Measurements from ENCODE around the gene HEATR5B. TPM values are rescaled to one million over a fixed set of nuclear protein-coding genes. Genes with fewer than 3 reads are reported as not detected.

The HEATR5B gene
- total and polyA plus RNA-seq, 2 of the 8 experiments (the other 6 are each of a cell fraction or from before 2014, with no cell fraction given), result 7.0 to 12.6 TPM

- TF ChIP-seq GABPA (IDR thresholded peaks at IDR 0.05; ENCODE audit: borderline replicate concordance, insufficient read depth, low read length), result no peak
- no peak for TF ChIP-seq TAF1 (IDR thresholded peaks at IDR 0.05; ENCODE audit: low read depth, low read length)
- no peak for TF ChIP-seq PHF8 (conservative IDR thresholded peaks at IDR 0.05; ENCODE audit: low read depth, low read length)
These were observed 35.0 kb upstream of the HEATR5B start (continued) for GRCh38 chr2:37119157-37119556.

Data from H1 (cell line).